Amniotic epithelial cell (primary cell): ENCODE data around the gene SLC43A1.

Experiments used
- DNase-seq: peaks from one replicate; pipeline ENCODE4 v3.0.0-alpha.2; 2010; ENCODE audit warnings: low read depth

Gene SLC43A1

DNA sequence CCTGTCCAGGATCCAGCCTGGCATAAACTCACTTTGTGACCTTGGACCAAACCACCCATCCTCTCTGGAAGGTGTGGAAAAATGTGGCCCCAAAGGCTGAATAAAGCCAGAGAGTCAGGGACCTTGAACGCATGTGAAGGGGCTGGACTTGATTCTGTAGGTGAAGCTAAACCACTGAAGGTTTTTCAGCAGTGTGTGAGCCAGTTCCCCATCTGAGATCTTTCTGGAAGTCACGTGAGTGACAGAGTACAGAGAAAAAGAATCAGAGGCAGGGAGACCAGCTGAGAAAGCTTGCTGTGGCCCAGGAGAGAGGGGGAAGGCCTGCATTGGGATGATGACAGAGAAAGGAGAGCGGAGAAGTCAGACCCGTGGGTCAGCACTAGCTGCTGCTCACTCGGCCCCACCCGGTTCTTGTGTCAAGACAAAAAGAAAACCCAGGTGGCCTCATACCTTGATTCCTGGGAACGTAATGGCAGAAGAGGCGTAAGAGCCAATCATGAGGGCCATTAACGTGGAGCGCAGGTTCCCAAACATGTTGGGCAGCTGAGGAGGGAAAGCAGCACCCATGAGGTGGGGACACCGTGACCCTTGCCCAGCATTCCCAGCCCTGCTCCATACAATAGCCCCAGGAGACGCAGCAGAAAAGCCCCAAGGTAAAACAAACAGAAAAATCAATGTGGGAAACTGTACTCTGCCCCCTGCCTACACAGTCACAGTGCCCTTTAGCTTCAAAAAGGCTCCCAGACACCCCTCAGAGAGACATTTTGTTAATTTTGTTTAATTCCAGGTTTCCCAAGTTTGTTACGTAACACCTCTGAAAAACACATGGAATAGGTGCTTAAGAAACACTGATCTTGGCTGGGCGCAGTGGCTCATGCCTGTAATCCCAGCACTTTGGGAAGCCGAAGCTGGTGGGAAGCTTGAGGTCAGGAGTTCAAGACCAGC, 17.9 kb downstream of the SLC43A1 start:
- DNase-seq = no peak

DNA sequence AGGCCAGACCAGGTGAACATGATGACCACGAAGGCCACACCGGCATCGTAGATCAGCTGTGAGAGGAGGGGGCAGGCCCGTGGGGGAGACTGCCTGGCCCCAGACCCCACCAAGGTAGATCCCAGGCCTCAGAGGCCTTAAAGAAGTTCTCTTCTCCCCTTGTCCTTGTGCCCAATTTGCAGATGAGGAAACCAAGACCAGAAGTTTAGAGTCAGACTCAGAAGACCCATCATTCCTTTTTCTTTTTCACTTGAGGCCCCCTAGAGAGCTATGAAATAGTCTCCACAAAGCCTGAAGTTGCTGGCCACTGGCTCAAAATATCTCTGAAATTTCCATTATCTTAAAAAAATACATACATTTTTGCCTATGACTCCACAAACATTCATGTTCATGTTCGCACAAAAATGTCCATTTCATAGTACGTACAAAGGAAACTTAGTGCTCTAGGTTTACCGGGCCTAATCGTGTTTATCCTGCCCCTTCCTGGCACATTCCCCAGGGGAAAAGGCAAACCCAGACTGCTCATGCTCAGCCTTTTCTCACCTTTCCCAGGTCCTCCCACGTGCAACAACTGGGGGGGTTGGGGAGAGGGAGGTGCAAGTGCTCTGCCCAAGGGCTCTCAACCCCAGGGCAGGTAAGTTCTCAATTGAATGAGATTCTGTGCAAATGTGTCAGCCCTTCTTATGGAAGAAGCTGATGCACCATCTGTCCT, 19.2 kb downstream of the SLC43A1 start:
- no peak for DNase-seq

DNA sequence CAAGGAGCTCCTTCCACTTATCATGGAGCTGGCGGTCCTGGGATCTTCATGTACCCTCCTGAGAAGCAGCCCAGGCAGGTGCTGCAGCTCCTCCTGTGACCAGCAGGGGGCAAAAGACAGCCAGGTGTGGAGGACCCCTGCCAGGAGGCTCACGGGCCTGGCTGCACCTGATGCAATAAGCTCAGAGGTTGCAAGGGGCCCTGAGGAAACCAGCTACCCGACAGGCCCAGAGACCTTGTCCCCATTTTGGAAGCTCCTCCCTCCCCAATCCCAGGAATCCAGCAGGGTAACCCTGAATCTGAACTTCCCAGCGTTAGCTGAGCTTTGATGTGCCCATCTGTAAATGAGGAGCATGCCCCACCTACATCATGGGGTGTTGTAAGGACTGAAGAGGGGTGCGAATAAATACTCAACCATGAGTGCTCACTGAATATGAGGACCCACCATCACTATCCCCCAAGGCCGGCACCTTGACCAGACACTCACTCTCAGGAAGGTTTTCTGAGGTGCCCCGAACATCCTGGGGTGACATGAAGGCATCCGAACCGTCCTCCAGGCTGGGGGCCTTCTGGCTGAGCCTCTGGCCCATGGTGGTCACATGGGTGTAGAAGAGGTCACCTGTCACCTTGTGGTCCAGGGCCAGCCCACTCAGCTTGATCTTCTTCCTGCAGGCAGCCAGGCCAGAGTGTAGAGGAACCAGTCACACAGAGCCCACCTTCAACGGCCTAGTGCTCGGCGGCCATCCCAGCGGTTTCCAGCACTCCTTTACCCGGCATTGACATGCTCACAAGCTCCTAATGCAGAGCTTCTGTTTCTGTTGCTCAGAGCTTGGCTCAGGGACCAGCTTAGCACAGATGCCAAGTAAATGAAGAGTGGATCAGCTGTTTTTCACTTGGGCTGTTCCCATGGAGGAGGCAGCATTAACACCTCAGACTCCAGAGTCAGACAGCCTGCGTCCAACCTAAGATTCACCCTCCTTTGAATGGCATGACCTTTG, 21.7 kb downstream of the SLC43A1 start:
- peak; percentile 29 for DNase-seq

DNA sequence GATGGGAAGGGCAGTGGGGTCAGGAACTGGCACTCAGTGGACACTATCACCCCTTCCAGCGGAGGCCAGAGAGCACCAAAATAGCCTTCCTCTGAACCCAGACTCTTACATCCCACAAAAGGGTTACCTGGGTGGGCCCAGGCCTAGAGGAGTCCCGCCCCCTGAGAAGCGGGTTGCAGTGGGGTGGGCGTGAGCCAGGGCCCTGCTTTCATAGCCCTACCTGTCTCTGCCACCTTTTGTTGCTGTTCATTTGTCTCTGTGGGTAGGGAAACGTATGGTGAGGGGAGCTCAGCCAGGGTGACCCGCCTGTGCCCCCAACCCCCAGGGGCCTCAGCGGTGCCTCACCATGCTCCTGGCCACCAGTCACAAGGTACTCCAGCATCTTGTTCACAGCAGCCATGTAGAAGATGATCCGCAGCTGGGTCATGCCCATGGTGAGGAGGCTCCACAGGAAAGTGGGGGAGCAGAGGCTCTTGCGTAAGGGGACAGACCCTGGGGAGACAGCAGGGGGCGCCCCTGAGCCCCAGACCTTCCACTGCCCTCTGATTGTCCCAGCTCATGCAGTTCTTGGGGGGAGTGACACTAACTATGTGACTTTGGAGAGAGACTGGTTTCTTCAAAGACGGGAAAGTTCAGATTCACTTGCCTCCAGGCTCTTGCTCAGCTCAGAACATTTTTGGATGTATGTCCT, 24.0 kb downstream of the SLC43A1 start:
- DNase-seq = peak; percentile 26

DNA sequence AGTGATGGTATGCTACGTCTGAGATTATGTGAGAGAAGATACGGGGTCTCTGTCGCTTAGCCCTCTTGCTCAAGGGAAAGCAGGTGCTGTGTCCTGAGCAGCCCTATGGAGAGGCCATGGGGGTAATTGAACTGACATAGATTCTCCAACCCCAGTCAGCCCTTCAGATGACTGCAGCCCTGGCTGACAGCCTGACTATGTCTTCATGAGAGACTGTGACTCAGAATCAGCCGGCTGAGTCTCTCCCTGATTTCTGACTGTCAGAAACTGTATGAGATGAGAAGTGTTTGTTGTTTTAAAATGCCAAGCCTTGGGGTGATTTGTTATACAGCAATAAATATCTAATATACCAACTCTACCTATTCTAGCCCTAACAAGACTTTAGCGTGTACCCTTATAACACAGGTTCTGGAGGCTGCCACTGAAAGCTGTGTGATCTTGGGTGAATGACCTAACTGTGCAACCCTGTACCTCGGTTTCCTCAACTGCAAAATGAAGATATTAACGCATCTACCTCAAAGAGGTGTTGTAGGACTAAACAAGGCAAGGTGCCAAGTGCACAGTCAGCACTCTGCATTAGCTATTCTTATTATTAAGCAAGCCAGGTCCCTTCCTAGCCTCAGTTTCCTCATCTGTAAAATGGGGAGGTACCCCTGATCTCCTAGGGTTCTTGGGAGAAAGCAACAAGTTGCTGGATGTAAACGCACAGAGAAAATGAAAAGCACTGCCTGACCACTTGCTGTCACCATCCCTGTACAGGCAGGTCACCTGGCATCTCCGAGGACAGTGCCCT, 24.9 kb downstream of the SLC43A1 start:
- DNase-seq = peak; percentile 36

DNA sequence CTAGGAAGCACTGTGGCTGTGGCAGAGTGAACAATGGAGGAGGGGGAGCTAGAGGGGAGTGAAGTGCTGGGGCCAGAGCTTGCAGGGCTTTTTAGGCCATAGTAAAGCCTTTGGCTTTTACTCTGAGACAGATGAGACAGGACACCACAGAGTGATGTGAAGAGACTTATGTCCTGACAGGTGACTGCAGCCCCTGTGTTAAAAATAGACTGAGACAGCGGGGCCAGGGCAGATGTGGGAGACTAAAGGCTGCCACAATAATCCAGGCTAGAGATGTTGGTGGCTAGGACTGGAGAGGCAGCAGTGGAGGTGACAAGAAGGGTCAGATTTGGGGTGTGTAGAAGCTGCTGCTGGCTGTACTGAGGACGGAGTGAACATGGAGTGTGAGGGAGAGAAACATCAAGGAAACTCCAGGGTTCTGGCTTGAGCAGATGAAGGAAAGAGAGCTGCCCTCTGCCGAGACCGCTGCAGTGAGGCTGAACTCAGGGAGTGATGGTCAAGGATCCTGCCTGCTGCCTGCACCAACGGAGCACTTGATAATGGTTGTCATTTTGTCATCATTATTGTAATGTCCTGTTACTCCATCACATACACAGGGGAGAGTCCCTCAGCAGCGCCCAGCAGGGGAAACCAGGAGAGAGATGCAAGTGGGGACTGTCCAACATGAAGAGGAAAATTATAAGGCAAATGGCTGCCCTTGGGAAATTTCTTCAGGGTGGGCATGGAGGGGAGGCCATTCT, 27.4 kb downstream of the SLC43A1 start:
- no peak for DNase-seq

DNA sequence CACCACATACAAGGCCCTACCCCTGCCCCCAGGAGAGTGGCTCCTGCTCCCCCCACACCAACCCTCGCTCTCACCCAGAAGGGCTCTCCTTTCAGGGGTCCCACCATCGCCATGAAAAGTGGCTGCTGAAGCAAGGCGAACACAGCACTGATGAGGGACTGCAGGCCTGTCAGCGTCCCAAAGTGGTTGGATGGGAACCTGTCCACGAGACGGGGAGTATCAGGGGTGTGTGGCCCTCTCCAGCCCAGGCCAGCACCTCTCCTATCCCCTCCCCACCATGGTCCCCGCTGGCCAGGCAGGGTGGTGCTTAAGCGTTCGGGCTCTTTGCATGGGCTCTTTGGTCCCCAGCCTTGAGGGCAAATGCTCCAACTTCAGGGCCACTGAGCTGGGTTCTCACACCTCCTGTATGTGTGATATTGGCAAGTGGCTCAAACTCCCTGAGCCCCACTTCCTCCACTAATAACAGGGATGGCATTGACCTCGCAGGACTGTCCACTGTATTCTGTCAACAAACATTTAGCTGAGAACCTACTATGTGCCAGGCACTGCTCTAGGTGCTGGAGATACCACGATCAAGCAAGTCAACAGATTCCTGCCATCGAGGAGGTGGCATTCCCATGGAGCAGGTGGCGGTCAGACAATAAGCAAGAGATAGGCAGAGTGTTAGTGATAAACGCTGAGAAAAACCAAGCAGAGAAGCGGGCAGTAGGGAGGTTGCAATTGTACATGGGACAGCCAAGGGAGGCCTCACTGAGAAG, 28.3 kb downstream of the SLC43A1 start:
- no peak for DNase-seq

DNA sequence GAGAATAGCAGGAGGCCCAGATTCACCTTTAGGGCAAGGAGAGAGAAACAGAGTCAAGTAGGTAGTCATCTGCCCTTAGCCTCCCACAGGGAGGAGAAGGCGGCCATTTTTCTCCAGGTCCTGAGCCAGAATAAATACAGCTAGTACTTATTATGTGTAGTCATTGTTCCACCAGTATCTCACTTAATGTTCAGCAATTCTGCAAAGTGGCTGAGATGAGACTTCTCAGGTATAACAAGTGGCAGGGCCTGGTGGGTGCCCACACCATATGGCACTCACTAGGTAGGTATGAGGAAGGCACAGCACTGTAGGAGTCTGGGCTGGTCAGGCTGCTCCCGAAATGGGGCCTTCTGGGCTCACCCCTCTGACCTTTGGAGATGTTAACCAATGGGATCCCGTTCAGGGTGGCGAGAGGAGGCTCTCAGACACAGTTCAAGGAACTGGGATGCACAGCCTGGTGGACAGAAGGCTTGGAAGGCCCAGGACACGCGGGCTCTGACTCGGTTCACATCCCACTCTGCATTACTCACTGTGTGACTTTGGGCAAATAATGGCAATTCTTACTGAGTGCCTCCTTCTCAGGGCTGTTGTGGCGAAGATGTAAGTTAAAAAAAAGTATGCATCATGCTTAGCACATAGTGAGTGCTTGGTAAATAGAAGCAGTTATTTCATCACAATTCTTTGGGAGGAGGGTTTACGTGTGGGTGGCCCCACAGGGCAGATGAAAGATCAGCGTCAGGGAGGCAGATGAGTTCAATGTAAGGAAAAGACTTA, 30.1 kb downstream of the SLC43A1 start:
- DNase-seq = peak; percentile 35

DNA sequence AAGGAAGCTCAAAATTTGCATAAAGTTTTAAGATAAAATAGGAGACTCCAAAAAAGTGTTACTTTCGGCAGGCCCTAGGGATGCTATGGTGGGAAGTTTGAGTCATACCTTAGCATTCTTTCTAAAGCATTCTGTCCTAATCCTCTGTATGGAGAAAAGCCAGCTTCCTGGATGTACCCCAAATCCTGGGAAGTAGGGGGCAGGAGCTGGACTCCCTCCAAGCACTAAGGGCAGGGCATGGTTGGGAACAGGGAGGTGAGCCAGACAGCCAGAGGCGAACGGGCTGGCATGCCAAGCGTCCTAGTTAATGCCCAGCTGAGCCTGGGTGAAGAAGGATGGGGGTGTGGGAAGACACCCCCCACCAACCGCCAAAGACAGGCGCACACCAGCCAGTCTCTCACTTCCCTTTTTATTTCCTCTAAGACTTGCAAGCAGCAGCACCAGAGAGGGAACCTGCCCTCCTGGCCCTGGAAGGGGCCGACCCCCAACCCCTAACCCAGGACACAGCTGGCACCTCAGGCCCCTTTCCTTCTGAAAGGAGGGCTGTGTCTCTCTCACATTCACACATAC, 31.3 kb downstream of the SLC43A1 start:
- no peak for DNase-seq

DNA sequence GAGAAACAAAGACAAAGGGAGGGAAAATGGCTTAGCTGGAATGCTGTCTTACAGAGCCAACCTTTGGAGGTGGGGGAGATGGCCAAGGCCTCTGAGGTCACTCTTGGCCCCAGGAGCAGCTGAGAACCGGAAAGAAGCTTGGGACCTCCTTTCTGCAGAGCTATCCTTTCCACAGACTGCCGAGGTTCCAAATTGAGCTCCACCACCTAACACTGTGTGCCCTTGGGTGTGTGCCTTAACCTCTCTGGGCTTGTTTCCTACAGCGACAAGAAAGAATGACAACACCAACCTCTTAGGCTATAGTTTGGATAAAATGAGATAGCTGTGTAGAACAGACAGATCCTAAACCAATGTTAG, 32.0 kb downstream of the SLC43A1 start:
- DNase-seq = no peak

DNA sequence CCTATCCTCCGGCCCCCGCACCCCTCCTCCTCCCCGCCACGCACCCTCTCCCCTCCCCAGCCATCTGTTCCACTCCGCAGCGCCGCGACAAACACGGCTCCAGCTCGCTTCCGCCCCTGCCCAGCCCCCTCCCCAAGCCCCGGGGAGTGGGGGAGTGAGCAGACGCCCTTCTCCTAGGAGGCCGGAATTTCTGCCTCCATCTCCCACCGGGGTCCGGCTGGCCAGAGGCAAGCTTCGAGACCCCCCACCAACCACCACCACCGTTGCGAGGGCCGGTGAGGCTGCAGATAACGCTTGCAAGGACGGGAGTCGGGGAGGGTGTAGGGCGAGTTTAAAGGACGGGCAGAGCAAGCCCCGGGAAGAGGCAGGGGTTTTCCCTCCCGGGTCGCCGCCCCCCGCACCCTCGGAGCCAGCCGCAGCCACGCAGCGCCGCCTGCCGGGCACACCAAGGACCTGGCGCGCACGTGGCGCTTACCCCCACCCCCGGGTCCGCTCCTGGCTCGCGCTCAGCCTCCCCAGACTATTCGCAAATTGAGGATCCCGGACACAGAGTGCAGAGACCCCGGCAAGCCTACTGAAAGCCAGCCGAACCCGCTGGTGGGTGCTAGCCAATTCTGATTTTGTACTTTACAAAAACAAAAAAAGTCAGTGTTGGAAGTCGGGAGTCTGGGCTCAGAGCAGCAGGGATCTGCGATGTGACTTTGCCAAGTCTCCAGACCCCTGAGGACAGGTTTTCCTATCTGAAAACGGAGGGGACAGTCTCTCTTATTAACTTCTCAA, 32.5 kb downstream of the SLC43A1 start:
- DNase-seq = no peak

DNA sequence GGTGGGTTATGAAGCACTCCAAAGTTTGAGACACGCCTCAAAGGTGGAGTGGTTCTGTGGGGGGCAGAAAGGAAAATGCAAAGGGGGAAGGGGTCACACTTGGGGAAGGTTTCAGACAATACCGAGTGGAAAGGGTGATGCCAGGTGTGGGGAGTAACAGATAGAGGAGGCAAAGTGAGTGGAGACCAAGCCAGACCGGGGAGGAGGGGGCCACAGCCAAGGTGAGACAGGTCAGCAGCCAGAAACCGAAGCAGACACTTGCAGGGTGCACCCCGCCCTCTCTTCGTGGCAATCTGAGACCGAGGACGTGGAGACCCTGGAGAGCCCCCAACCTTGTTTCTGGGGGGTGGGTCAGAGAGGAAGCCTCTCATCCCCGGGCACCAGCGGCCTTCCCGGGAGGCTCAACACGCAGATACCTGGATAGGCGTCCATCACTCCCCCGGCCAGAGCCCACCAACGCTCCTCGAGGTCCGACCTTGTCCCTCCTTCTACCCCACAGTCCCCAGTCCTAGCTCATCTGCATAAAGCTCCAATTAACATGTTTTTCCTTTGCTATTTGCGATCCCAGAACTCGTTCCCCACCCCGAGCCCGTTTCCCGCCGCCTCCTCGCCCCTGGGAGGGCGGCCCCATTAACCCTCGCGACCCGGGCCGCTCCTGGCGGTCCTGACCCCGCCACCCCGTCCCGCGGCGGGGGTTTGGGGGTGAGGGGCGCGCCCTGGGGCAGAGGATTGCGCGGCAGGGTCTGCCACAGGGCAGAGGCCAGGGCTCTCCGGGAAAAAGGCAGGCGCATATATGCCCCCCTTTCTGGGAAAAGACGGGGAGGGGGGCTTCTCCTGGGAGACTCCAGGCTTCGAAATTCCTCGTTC, 33.4 kb downstream of the SLC43A1 start:
- DNase-seq = no peak

DNA sequence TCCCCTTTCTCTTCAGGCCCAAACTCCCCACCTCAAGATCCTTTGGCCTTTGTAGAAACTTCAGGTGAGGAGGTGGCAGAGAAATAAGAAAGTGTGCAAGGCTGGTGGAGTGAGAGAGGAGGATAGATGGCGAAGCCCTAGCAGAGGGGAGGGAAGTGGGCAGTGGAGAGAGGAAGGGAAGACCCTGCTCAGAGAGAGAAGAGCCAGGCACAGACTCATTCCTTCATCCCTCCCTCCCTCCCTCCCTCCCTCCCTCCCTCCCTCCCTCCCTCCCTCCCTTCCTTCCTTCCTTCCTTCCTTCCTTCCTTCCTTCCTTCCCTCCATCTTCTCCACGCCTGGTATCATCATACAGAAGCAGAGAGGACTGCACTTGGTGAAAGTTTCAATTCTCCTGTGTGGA, 34.2 kb downstream of the SLC43A1 start:
- no peak for DNase-seq

DNA sequence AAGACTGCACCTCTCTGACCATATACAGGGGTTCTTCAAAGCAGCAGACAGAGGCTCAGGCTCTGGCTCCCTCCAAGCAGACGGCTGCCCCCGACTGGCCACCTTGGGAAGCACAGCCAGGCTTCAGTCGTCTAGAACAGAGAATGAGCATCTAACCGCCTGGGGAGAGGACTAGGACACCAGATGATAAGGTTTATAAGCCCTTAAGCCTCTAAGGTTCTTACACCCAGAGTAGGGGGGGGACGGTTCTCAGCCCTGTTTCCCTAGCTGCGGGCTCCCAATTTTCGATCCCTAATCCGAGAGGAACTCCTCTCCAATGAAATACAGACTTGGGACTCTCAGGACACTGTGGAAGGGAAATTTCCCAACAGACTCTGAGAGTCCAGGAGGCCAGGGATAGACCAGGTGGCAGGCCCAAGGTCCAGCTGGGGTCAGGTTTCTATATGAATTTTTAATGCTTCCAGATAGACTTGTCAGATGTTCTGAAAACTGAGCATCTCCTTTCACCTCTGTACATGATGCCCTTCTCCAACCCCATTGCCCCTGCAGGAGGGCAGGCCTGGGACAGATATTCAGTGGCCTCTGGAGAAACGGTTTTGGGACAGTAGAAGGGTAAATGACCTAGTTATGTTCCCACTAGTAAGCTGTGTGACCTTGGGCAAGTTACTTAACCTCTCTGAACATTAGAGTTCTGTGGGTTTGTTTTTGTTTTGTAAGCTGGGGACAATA, 34.9 kb downstream of the SLC43A1 start:
- DNase-seq = peak; percentile 43

DNA sequence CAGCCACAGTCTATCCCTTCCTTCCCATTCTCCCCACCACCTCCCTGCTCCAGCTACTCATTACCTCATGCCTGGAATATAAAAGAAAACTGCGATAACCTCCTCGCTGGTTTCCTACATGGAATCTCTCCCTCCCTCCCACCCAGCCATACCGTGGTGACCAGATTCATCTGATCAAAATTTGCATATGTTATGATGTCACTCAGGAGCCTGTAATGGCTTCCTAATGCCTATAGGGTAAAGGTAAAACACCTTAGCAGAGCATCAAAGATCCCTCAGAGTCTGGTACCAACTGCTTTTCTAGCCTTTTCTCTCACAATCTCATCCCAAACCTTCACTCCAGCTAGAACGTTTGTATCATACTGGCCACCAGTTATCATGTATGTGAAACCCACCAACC, 35.6 kb downstream of the SLC43A1 start:
- no peak for DNase-seq
